Measurements from ENCODE around the gene FGF5.

- TF ChIP-seq CTCF (IDR thresholded peaks at IDR 0.05) = no peak
- TF ChIP-seq POLR2A (IDR thresholded peaks at IDR 0.05) = no peak
These were observed 33.1 kb upstream of the FGF5 start for GRCh38 chr4:80233390-80233789.

Data from heart left ventricle (tissue), 13 donors.